Measurements from ENCODE around the gene EFEMP1.

The EFEMP1 gene

DNA sequence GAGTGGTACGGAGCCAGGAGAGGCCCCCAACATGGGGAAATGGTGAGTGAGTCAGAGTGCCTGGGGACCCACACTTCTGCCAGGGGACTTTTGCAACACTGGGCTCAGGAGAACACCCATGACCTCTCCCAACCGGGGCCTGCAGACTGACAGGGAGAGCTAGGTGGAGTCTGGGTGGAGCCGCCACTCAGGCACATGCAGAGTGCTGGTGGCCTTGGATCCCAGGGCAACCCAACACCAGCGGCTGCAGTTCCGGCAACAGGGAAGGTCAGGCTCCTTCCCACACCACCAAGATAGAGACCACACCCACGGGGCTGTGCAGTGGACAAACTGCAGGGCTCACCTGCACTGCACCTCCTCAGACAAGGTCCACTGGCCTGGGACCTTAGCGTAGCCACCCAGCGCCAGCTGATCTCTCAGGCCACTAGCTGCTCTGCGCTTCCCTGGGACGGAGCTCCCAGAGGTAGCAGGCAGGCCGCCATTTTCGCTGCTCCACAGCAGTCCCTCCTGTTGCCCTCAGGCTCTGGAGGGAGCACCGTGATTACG is 99.0 kb downstream of the EFEMP1 start:
- H3K4me3 ChIP-seq (ENCODE audit: low read depth, low read length): no peak overlapping the region
- TF ChIP-seq, protein P1, sequence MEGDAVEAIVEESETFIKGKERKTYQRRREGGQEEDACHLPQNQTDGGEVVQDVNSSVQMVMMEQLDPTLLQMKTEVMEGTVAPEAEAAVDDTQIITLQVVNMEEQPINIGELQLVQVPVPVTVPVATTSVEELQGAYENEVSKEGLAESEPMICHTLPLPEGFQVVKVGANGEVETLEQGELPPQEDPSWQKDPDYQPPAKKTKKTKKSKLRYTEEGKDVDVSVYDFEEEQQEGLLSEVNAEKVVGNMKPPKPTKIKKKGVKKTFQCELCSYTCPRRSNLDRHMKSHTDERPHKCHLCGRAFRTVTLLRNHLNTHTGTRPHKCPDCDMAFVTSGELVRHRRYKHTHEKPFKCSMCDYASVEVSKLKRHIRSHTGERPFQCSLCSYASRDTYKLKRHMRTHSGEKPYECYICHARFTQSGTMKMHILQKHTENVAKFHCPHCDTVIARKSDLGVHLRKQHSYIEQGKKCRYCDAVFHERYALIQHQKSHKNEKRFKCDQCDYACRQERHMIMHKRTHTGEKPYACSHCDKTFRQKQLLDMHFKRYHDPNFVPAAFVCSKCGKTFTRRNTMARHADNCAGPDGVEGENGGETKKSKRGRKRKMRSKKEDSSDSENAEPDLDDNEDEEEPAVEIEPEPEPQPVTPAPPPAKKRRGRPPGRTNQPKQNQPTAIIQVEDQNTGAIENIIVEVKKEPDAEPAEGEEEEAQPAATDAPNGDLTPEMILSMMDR (IDR thresholded peaks at IDR 0.05; ENCODE audit: low read depth, low read length, missing control alignments): no peak
- DNase-seq (ENCODE audit: low read depth): no peak
